HUDEP-2 (cell line): ENCODE data around the gene CLCN3.
"Not testable (repeated sequence)": the region's sequence is repeated elsewhere in the genome, so short reads cannot be mapped to it uniquely, and the experiment has no call there.

Experiments
- DNase-seq, 76 experiments: peaks; one replicate each; lab custom pipeline; 2025; ENCODE audit not compliant: unreplicated experiment in 76 of 76; lab: John Stamatoyannopoulos, UW

Gene CLCN3

DNA sequence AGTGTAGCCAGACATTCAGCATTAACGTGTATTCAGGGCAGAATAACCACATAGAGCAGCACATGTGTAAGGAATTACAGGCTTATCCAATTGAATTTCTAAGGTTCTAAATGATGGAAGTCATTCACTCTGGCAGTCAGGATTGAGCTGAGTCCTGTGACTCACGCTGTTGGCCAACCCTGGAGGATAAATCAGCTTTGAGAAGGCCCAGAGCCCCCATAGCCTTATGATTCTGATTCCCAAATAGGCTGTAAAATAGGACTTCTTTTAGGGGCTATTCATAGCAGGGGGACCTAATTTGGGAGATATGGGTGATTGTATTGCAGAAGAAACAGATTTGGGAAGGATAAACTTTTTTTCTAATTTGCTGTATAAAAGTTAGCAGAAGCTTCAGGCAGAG, 145.5 kb downstream of the CLCN3 start:
- no peak for DNase-seq

DNA sequence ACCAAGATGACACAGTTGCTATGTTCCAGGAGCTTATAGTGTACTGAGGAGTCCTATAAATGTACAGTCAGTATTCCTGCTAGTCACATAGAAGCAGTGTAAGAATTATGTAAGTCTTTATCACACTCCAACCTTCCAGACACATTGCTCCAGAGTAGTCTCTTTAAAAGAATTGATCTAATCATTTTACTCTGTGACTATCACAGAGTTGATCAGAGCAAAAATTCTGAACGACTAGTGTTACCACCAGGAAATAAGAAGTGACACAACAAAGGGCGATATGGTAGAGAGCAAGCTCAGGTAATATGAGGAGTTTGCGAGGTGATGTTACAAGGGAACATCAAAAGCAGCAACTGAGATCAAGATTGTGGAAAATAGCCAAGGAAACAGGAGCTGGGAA, 146.4 kb downstream of the CLCN3 start:
- DNase-seq: no peak

DNA sequence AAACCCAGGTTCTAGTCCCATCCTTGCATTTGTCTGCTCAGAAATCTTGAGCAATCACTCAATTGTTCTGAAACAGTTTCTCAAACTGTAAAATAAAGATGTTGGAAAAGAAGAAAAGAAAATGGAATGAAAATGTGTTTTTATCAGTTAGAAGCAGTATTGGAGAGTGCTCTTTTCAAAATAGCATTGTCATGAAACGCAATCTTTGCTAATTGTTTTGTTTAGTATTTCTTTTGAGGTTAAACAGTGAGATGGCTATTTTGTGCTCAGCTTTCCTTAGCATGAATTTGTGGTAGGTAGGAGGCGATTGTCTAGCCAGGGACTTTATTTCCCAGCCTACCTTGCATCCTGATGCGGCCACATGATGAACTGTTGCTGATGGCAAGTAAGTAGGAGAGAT, 148.0 kb downstream of the CLCN3 start:
- DNase-seq: no peak

DNA sequence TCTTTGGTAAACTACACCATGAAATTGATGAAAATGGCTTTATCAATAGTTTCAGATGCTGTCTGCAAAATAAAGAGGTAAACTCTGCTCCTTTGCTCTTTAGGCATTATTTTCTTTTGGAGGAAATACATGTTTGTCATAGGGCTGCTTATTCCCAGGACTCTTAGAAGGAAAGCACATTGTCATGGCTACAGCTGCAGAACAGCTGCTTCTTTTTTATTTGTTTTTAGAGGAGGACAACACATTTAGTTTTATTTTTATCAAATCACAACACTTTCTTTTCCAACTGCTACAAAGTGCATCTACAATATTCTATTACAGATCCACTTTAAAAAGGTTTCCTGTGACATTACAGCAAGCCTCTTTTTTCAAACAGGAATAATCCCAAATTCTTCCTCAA, 150.0 kb downstream of the CLCN3 start:
- no peak for DNase-seq

DNA sequence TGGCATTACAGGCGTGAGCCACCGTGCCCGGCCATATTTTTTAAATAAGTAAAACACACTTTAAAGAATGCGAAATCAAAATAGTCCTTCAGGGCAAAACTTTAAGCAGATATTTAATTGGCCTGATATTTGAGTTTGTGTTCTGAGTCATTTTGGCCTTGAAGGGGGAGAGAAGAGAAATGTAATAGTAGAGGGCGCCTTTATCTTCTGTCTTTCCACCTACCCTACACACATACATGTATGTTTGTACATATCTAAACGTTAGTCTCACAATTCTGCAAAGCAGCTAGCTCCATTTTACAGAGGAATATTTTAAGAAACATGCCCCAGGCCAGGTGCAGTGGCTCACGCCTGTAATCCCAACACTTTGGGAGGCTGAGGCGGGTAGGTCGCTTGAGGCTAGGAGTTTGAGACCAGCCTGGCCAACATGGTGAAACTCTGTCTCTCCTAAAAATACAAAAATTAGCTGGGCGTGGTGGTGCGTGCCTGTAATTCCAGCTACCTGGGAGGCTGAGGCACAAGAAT, 151.2 kb downstream of the CLCN3 start:
- DNase-seq: not testable (repeated sequence)
